SK-N-SH (cell line): ENCODE measurements around the gene CEBPB. TPM values are rescaled to one million over a fixed set of nuclear protein-coding genes. Genes with fewer than 3 reads are reported as not detected.

Experiments
- CTCF ChIA-PET: fragments of 300-600, 350-600 bp; formaldehyde crosslinking; extraction: SDS; loops from one replicate; lab custom pipeline; 2021; lab: Yijun Ruan, JAX
- POLR2A ChIA-PET: fragments of 350-600 bp; sonication (Branson Sonifier 250); formaldehyde crosslinking; extraction: SDS; loops from one replicate; lab custom pipeline; 2020; ENCODE audit warnings: antibody characterized with exemption, inconsistent platforms; lab: Yijun Ruan, JAX
- DNase-seq: peaks from one replicate; pipeline ENCODE4 v3.0.0; 2012
- H2AFZ ChIP-seq: fragments of 200-600 bp; sonication (generic); 2 replicates; pipeline ENCODE4 v1.8.1; 2016; ENCODE audit warnings: antibody characterized with exemption, mild to moderate bottlenecking, low read depth
- H3F3A ChIP-seq: fragments of 200-600 bp; sonication (generic); replicated peaks from 2 replicates; pipeline ENCODE3; 2016; ENCODE audit warnings: antibody characterized with exemption, mild to moderate bottlenecking; ENCODE audit not compliant: insufficient read depth
- H3K27ac ChIP-seq, 2 experiments: fragments of 200-500 bp in 1 of 2; fragments of 200-600 bp in 1 of 2; sonication (Bioruptor generic) in 1 of 2; sonication (generic), shearing (Covaris generic) in 1 of 2; 2 replicates each; pipeline versions ENCODE4 v1.5.1 to v1.6.1; 2014 to 2016; ENCODE audit warnings: low read depth in 2 of 2, inconsistent platforms in 1 of 2, low read length in 1 of 2, mild to moderate bottlenecking in 1 of 2, mixed read lengths in 1 of 2
- H3K27me3 ChIP-seq: fragments of 200-600 bp; sonication (generic), shearing (Covaris generic); 2 replicates; pipeline ENCODE4 v1.6.1; 2016; ENCODE audit warnings: mixed run types; ENCODE audit not compliant: insufficient read depth
- H3K36me3 ChIP-seq, 2 experiments: fragments of 200-500 bp in 1 of 2; fragments of 200-600 bp in 1 of 2; sonication (Bioruptor generic) in 1 of 2; sonication (generic) in 1 of 2; replicated peaks in 1 of 2; 2 replicates each; pipeline versions ENCODE3 to v1.5.1; 2014 to 2016; ENCODE audit warnings: low read length in 1 of 2, mild to moderate bottlenecking in 1 of 2; ENCODE audit not compliant: insufficient read depth in 2 of 2, control insufficient read depth in 1 of 2
- H3K4me1 ChIP-seq, 2 experiments: fragments of 200-500 bp in 1 of 2; fragments of 200-600 bp in 1 of 2; sonication (Bioruptor generic) in 1 of 2; sonication (generic), shearing (Covaris generic) in 1 of 2; 2 replicates each; pipeline versions ENCODE4 v1.5.1 to v1.6.1; 2014 to 2016; ENCODE audit warnings: low read depth in 1 of 2, low read length in 1 of 2, mixed run types in 1 of 2; ENCODE audit not compliant: insufficient read depth in 2 of 2, control insufficient read depth in 1 of 2
- H3K4me2 ChIP-seq: fragments of 200-600 bp; sonication (generic), shearing (Covaris generic); 2 replicates; pipeline ENCODE4 v1.6.1; 2017; ENCODE audit warnings: mixed run types
- H3K4me3 ChIP-seq, 2 experiments: fragments of 200-500 bp in 1 of 2; fragments of 200-600 bp in 1 of 2; sonication (Bioruptor generic) in 1 of 2; sonication (generic), shearing (Covaris generic) in 1 of 2; 2 replicates each; pipeline versions ENCODE4 v1.5.1 to v1.8.1; 2014 to 2016; ENCODE audit warnings: low read depth in 2 of 2, inconsistent platforms in 1 of 2, low read length in 1 of 2, mild to moderate bottlenecking in 1 of 2, mixed read lengths in 1 of 2, moderate library complexity in 1 of 2
- H3K79me2 ChIP-seq: fragments of 200-600 bp; sonication (generic); 2 replicates; pipeline ENCODE4 v1.8.1; 2017; ENCODE audit warnings: mild to moderate bottlenecking; ENCODE audit not compliant: insufficient read depth
- H3K9ac ChIP-seq: fragments of 200-600 bp; sonication (generic); 2 replicates; pipeline ENCODE4 v1.6.1; 2017; ENCODE audit warnings: mixed run types
- H3K9me2 ChIP-seq: fragments of 200-600 bp; sonication (generic); 2 replicates; pipeline ENCODE4 v1.6.1; 2017; ENCODE audit warnings: mixed run types
- H3K9me3 ChIP-seq: fragments of 200-600 bp; sonication (generic); 2 replicates; pipeline ENCODE4 v1.6.1; 2017; ENCODE audit warnings: mixed run types, mild to moderate bottlenecking, moderate library complexity
- H4K20me1 ChIP-seq: fragments of 200-600 bp; sonication (generic); 2 replicates; pipeline ENCODE4 v1.6.1; 2017; ENCODE audit warnings: mild to moderate bottlenecking, mixed run types; ENCODE audit not compliant: insufficient read depth
- CHD2 ChIP-seq: fragments of 150-350 bp; IDR thresholded peaks from 2 replicates; pipeline ENCODE4 v1.6.1; 2018; ENCODE audit warnings: low read length; ENCODE audit not compliant: partially characterized antibody
- ELF1 ChIP-seq: IDR thresholded peaks from 2 replicates; pipeline ENCODE4 v1.4.0; 2012
- EP300 ChIP-seq, 2 experiments: IDR thresholded peaks; 2 replicates each; pipeline versions ENCODE4 v1.4.0 to v1.6.1; 2012; ENCODE audit warnings: borderline replicate concordance in 1 of 2, low read depth in 1 of 2, low read length in 1 of 2
- EZH2phosphoT487 ChIP-seq: fragments of 200-600 bp; sonication (generic); IDR thresholded peaks from 2 replicates; pipeline ENCODE4 v1.6.1; 2017; ENCODE audit warnings: low read depth, mixed run types, mild to moderate bottlenecking, antibody characterized with exemption, moderate library complexity, borderline replicate concordance
- FOSL2 ChIP-seq: IDR thresholded peaks from 2 replicates; pipeline ENCODE4 v1.4.0; 2012; ENCODE audit warnings: low read depth, mild to moderate bottlenecking, moderate library complexity, borderline replicate concordance
- FOXJ3 ChIP-seq: sonication (generic); formaldehyde crosslinking; IDR thresholded peaks from 2 replicates; pipeline ENCODE4 v1.5.1; 2020; ENCODE audit warnings: mild to moderate bottlenecking, missing genetic modification reagents
- FOXM1 ChIP-seq: IDR thresholded peaks from 2 replicates; pipeline ENCODE4 v1.4.0; 2012; ENCODE audit warnings: low read depth, mild to moderate bottlenecking
- GABPA ChIP-seq: IDR thresholded peaks from 2 replicates; pipeline ENCODE4 v1.4.0; 2012; ENCODE audit warnings: low read depth, mild to moderate bottlenecking
- GATA2 ChIP-seq: sonication (generic); formaldehyde crosslinking; IDR thresholded peaks from 2 replicates; pipeline ENCODE4 v1.5.0; 2020; ENCODE audit warnings: mild to moderate bottlenecking, missing genetic modification reagents
- JUND ChIP-seq: IDR thresholded peaks from 2 replicates; pipeline ENCODE4 v1.4.0; 2012
- MEF2A ChIP-seq: IDR thresholded peaks from 2 replicates; pipeline ENCODE4 v1.4.0; 2012; ENCODE audit warnings: low read depth, borderline replicate concordance
- NFIC ChIP-seq: IDR thresholded peaks from 2 replicates; pipeline ENCODE4 v1.4.0; 2012; ENCODE audit warnings: borderline replicate concordance
- NRF1 ChIP-seq: IDR thresholded peaks from 2 replicates; pipeline ENCODE4 v1.6.1; 2012; ENCODE audit warnings: low read depth, mild to moderate bottlenecking, low read length
- POLR2AphosphoS5 ChIP-seq: IDR thresholded peaks from 2 replicates; pipeline ENCODE4 v1.6.1; 2012; ENCODE audit warnings: low read depth, low read length
- RAD21 ChIP-seq: IDR thresholded peaks from 2 replicates; pipeline ENCODE4 v1.6.1; 2012; ENCODE audit warnings: mild to moderate bottlenecking, low read length
- RFX5 ChIP-seq: IDR thresholded peaks from 2 replicates; pipeline ENCODE4 v1.6.1; 2012; ENCODE audit warnings: mild to moderate bottlenecking, improper control_type of control experiment, low read length
- RXRA ChIP-seq: IDR thresholded peaks from 2 replicates; pipeline ENCODE4 v1.4.0; 2012; ENCODE audit warnings: low read depth, mild to moderate bottlenecking, borderline replicate concordance
- SIN3A ChIP-seq: IDR thresholded peaks from 2 replicates; pipeline ENCODE4 v1.6.1; 2012; ENCODE audit warnings: low read depth, mild to moderate bottlenecking, low read length, moderate library complexity, borderline replicate concordance
- SMC3 ChIP-seq: IDR thresholded peaks from 2 replicates; pipeline ENCODE4 v1.6.1; 2012; ENCODE audit warnings: low read depth, low read length, improper control_type of control experiment
- TCF12 ChIP-seq: IDR thresholded peaks from 2 replicates; pipeline ENCODE4 v1.4.0; 2012
- TEAD4 ChIP-seq: IDR thresholded peaks from 2 replicates; pipeline ENCODE4 v1.4.0; 2012; ENCODE audit warnings: mild to moderate bottlenecking, borderline replicate concordance; ENCODE audit not compliant: insufficient read depth
- USF1 ChIP-seq: IDR thresholded peaks from 2 replicates; pipeline ENCODE4 v1.4.0; 2012; ENCODE audit warnings: low read depth, borderline replicate concordance
- YY1 ChIP-seq: IDR thresholded peaks from 2 replicates; pipeline ENCODE4 v1.4.0; 2012; ENCODE audit warnings: low read depth, mild to moderate bottlenecking
- WGBS: methylation state at CpG from one replicate; pipeline ENCODE4 v1.1.6; 2017; ENCODE audit warnings: low lambda C conversion rate; 5-methylcytosine and 5-hydroxymethylcytosine counted together
- polyA plus RNA-seq, 3 experiments: library from polyadenylated mRNA; depleted of rRNA; stranded (reverse); fragments of >200 nt; gene quantifications; 2 replicates each; pipeline ENCODE4 v1.2.3, GENCODE V29; 2012
- TF ChIP-seq, protein P1 (sequence below): fragments of 200-600 bp; sonication (generic); IDR thresholded peaks from 2 replicates; pipeline ENCODE4 v1.6.1; 2017; ENCODE audit warnings: antibody characterized with exemption, mild to moderate bottlenecking, moderate library complexity
- TF ChIP-seq, protein P2 (sequence below): fragments of 150-350 bp; IDR thresholded peaks from 2 replicates; pipeline ENCODE4 v1.6.1; 2016; ENCODE audit warnings: mild to moderate bottlenecking, low read depth, low read length
- TF ChIP-seq, protein P3 (sequence below): IDR thresholded peaks from 2 replicates; pipeline ENCODE4; 2012
- TF ChIP-seq, protein P4 (sequence below): fragments of 150-350 bp; IDR thresholded peaks from 2 replicates; pipeline ENCODE4 v1.6.1; 2017; ENCODE audit warnings: antibody characterized with exemption, low read length, low read depth, borderline replicate concordance

Gene CEBPB
- 13.2 and 14.7 TPM in 2 replicates for polyA plus RNA-seq (2012; rRNA removed)
- 9.5 and 11.1 TPM in 2 replicates for polyA plus RNA-seq (2012; cell fraction: cytosol; rRNA removed)
- polyA plus RNA-seq (2012; cell fraction: nucleus; rRNA removed): 28.3 and 31.7 TPM in 2 replicates

DNA sequence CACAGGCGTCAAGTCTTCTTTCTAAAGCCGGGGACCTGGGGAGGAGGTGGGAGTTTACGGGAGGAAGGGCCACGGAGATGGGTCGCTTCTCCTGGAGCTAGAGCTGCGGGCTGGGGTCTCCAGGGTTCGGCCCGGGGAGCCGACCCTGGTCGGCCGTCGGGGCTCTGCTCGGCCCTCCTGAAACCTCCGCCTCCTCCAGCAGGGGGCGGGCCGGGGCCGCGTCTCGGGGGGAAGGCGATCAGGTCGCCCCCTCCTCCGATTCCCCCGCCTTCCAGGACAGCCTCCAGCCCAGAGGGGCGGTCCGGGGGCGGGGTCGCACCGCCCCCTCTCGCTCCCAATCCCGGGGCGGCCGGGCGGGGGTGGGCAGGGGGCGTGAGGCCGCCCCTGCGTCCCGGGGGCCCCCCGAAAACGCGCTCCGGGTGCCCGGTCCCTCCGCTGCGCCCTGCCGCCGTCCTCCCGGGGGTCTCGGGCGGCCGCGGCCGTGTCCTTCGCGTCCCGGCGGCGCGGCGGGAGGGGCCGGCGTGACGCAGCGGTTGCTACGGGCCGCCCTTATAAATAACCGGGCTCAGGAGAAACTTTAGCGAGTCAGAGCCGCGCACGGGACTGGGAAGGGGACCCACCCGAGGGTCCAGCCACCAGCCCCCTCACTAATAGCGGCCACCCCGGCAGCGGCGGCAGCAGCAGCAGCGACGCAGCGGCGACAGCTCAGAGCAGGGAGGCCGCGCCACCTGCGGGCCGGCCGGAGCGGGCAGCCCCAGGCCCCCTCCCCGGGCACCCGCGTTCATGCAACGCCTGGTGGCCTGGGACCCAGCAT is at the start of gene CEBPB:
CEBPB (plus strand) TSS at position 580 of the 814 bp plus-strand sequence; CDS start at position 784, 204 bp downstream.
- ChIA-PET CTCF (interaction anchor here (0.6 to 15.3 kb wide), 21 partner anchors 10 to 396 kb away, joined by 3 to 281 read pairs (median 3); no protein-coding TSS in a partner anchor), POLR2A (interaction anchor here (0.7 to 1.0 kb wide), 2 partner anchors 37 to 382 kb away, joined by 3 read pairs; no protein-coding TSS in a partner anchor)
- Histone ChIP-seq H3K9ac (peak within 1 kb of the TSS; percentile 94), H3K9me3 (no peaks in the 10 kb centered on the region), H3K27ac (peak within 1 kb of the TSS; percentile 77 to 93), H3K36me3 (peaks cover 0 to 7% of the 10 kb centered on the region in 2 experiments), H3K9me2 (no peaks in the 10 kb centered on the region), H2AFZ (peak within 1 kb of the TSS; percentile 72; the same call in 1 of the 2 replicates), H4K20me1 (peaks cover 30% of the 10 kb centered on the region), H3K4me1 (peaks cover 4 to 19% of the 10 kb centered on the region in 2 experiments; a peak in 3 of 4 replicates), H3K4me2 (peak within 1 kb of the TSS; percentile 92), H3K4me3 (peak within 1 kb of the TSS; percentile 73 to 74), H3K79me2 (peaks cover 37% of the 10 kb centered on the region), H3F3A (peaks cover 8% of the 10 kb centered on the region), H3K27me3 (no peaks in the 10 kb centered on the region)
- DNase-seq: peak; percentile 100
- 0% methylated on average over 3 of the region's 89 CpGs for WGBS
- no peak for TF ChIP-seq USF1
- peak; percentile 94 for TF ChIP-seq RFX5
- TF ChIP-seq FOSL2: no peak
- no peak for TF ChIP-seq FOXM1
- TF ChIP-seq ELF1: no peak
- no peak for TF ChIP-seq TEAD4
- no peak for TF ChIP-seq CHD2
- TF ChIP-seq FOXJ3 (CRISPR knock-in tag): no peak
- TF ChIP-seq TCF12: no peak
- TF ChIP-seq, protein P1, sequence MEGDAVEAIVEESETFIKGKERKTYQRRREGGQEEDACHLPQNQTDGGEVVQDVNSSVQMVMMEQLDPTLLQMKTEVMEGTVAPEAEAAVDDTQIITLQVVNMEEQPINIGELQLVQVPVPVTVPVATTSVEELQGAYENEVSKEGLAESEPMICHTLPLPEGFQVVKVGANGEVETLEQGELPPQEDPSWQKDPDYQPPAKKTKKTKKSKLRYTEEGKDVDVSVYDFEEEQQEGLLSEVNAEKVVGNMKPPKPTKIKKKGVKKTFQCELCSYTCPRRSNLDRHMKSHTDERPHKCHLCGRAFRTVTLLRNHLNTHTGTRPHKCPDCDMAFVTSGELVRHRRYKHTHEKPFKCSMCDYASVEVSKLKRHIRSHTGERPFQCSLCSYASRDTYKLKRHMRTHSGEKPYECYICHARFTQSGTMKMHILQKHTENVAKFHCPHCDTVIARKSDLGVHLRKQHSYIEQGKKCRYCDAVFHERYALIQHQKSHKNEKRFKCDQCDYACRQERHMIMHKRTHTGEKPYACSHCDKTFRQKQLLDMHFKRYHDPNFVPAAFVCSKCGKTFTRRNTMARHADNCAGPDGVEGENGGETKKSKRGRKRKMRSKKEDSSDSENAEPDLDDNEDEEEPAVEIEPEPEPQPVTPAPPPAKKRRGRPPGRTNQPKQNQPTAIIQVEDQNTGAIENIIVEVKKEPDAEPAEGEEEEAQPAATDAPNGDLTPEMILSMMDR: peak; percentile 68
- TF ChIP-seq, protein P2, sequence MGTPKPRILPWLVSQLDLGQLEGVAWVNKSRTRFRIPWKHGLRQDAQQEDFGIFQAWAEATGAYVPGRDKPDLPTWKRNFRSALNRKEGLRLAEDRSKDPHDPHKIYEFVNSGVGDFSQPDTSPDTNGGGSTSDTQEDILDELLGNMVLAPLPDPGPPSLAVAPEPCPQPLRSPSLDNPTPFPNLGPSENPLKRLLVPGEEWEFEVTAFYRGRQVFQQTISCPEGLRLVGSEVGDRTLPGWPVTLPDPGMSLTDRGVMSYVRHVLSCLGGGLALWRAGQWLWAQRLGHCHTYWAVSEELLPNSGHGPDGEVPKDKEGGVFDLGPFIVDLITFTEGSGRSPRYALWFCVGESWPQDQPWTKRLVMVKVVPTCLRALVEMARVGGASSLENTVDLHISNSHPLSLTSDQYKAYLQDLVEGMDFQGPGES: no peak
- TF ChIP-seq, protein P3, sequence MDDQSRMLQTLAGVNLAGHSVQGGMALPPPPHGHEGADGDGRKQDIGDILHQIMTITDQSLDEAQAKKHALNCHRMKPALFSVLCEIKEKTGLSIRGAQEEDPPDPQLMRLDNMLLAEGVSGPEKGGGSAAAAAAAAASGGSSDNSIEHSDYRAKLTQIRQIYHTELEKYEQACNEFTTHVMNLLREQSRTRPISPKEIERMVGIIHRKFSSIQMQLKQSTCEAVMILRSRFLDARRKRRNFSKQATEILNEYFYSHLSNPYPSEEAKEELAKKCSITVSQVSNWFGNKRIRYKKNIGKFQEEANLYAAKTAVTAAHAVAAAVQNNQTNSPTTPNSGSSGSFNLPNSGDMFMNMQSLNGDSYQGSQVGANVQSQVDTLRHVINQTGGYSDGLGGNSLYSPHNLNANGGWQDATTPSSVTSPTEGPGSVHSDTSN: no peak; the same call in 1 of the 2 replicates
- 0 out of 2 replicates have a peak, but pooled peaks have one; percentile 9 for TF ChIP-seq NRF1
- no peak for TF ChIP-seq YY1
- TF ChIP-seq EZH2phosphoT487: no peak
- TF ChIP-seq JUND: no peak
- TF ChIP-seq EP300 (IDR thresholded peaks at IDR 0.05; ENCODE audit: borderline replicate concordance in 1 of 2, low read depth in 1 of 2, low read length in 1 of 2): no peak; a peak in 1 of 4 replicates
- TF ChIP-seq RXRA: no peak; the same call in 1 of the 2 replicates
- peak; percentile 51; the same call in 1 of the 2 replicates for TF ChIP-seq SIN3A
- no peak for TF ChIP-seq NFIC
- no peak for TF ChIP-seq MEF2A
- peak; percentile 88 for TF ChIP-seq RAD21
- TF ChIP-seq GABPA: no peak
- peak; percentile 97 for TF ChIP-seq POLR2AphosphoS5
- TF ChIP-seq, protein P4, sequence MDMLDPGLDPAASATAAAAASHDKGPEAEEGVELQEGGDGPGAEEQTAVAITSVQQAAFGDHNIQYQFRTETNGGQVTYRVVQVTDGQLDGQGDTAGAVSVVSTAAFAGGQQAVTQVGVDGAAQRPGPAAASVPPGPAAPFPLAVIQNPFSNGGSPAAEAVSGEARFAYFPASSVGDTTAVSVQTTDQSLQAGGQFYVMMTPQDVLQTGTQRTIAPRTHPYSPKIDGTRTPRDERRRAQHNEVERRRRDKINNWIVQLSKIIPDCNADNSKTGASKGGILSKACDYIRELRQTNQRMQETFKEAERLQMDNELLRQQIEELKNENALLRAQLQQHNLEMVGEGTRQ: no peak; the same call in 1 of the 2 replicates
- TF ChIP-seq SMC3: peak; percentile 90
- TF ChIP-seq GATA2 (CRISPR knock-in tag): no peak
